Activated B cell treated with CpG ODN at 0.5 μM for 24 hours (primary cell): ENCODE data around the gene DUSP7. TPM values are rescaled to one million over a fixed set of nuclear protein-coding genes. Genes with fewer than 3 reads are reported as not detected.
"Not testable (repeated sequence)": the region's sequence is repeated elsewhere in the genome, so short reads cannot be mapped to it uniquely, and the experiment has no call there.

ENCODE experiments used
- ATAC-seq: fragments of 200-7000 bp; cut with Tn5 transposase; one replicate; pipeline ENCODE4 v1.10.0; 2021; ENCODE audit warnings: low read depth, mild to moderate bottlenecking, moderate library complexity
- CTCF ChIA-PET: fragments of 350-600 bp; sonication (Branson Sonifier 250); formaldehyde crosslinking; loops from one replicate; lab custom pipeline; 2021; ENCODE audit warnings: antibody characterized with exemption; lab: Charles Lee
- POLR2A ChIA-PET: fragments of 350-600 bp; sonication (Branson Sonifier 250); formaldehyde crosslinking; loops from one replicate; lab custom pipeline; 2021; ENCODE audit warnings: antibody characterized with exemption; lab: Charles Lee
- DNase-seq: peaks from one replicate; pipeline ENCODE4 v3.0.0; 2022
- H3K27ac Mint-ChIP-seq: one replicate; pipeline ENCODE4 v1.8.0; 2020; ENCODE audit warnings: mixed read lengths
- H3K27me3 Mint-ChIP-seq: one replicate; pipeline ENCODE4 v1.8.0; 2021; ENCODE audit warnings: mixed read lengths
- H3K36me3 Mint-ChIP-seq: one replicate; pipeline ENCODE4 v1.8.0; 2021; ENCODE audit warnings: low read depth, mixed read lengths
- H3K4me1 Mint-ChIP-seq: one replicate; pipeline ENCODE4 v1.8.0; 2021; ENCODE audit warnings: mixed read lengths
- H3K4me3 Mint-ChIP-seq: one replicate; pipeline ENCODE4 v1.8.0; 2020; ENCODE audit warnings: mild to moderate bottlenecking, mixed read lengths
- H3K9me3 Mint-ChIP-seq: one replicate; pipeline ENCODE4 v1.8.0; 2020; ENCODE audit warnings: mixed read lengths
- CTCF ChIP-seq: fragments of 200-600 bp; IDR thresholded peaks from one replicate; pipeline ENCODE4 v1.8.0; 2022; ENCODE audit warnings: antibody characterized with exemption, mild to moderate bottlenecking
- intact Hi-C: fragments of 100-400 bp; cut with micrococcal nuclease; formaldehyde crosslinking; loops from one replicate; pipeline ENCODE4 v1.15.1; 2024
- total RNA-seq: library from RNA; stranded (reverse); gene quantifications from 2 replicates; pipeline ENCODE4 v1.2.3, GENCODE V29; 2022

The DUSP7 gene
- total RNA-seq, 1 donor from 2014 or later = 4.3 TPM

GRCh38 chr3:52034651-52035050, 21.7 kb downstream of the DUSP7 start:
- Mint-ChIP-seq H3K27me3 (peaks cover 2% of the 10 kb centered on the region), H3K36me3 (no peaks in the 10 kb centered on the region), H3K4me1 (peaks cover 4% of the 10 kb centered on the region), H3K9me3 (no peaks in the 10 kb centered on the region), H3K4me3 (no peak overlapping the region), H3K27ac (no peak overlapping the region)
- intact Hi-C loops = no loop called here
- TF ChIP-seq CTCF = no peak
- ChIA-PET CTCF (no interaction called here), POLR2A (no interaction called here)
- ATAC-seq (no peak), DNase-seq (no peak)

DNA sequence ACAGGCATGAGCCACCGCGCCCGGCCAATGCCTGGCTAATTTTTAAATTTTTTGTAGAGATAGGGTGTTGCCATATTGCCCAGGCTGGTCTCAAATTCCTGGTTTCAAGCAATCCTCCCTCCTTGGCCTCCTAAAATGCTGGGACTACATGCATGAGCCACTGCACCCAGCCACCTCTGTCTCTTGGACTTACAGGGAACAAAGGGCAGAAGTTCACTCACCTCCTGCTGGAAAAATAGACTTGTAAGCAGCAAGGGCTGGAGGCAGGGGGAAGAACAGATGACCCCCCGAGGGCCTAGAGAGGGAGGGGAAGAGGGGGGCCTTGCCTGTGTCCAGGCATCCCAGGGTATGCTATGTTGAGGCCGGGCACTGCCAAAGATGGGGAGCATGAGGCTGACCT, 22.2 kb downstream of the DUSP7 start:
- H3K9me3 Mint-ChIP-seq = no peaks in the 10 kb centered on the region
- no peak for TF ChIP-seq CTCF
- no peaks in the 10 kb centered on the region for H3K27me3 Mint-ChIP-seq
- CTCF ChIA-PET = no interaction called here
- POLR2A ChIA-PET = no interaction called here
- DNase-seq (no peak), ATAC-seq (no peak)
- H3K36me3 Mint-ChIP-seq = no peaks in the 10 kb centered on the region
- no peak overlapping the region for H3K27ac Mint-ChIP-seq
- no peak overlapping the region for H3K4me3 Mint-ChIP-seq
- intact Hi-C loops = no loop called here
- peaks cover 4% of the 10 kb centered on the region for H3K4me1 Mint-ChIP-seq

- H3K27me3 Mint-ChIP-seq, CTCF ChIA-PET, H3K27ac Mint-ChIP-seq, intact Hi-C loops, DNase-seq, H3K9me3 Mint-ChIP-seq, ATAC-seq, H3K4me3 Mint-ChIP-seq, H3K4me1 Mint-ChIP-seq, H3K36me3 Mint-ChIP-seq: not testable (repeated sequence)
- POLR2A ChIA-PET = interaction anchor here (0.5 to 0.6 kb wide), 3 partner anchors 107 to 399 kb away, joined by 4 to 8 read pairs (median 6); no protein-coding TSS in a partner anchor
These were observed 22.6 kb downstream of the DUSP7 start for GRCh38 chr3:52033748-52034147.

DNA sequence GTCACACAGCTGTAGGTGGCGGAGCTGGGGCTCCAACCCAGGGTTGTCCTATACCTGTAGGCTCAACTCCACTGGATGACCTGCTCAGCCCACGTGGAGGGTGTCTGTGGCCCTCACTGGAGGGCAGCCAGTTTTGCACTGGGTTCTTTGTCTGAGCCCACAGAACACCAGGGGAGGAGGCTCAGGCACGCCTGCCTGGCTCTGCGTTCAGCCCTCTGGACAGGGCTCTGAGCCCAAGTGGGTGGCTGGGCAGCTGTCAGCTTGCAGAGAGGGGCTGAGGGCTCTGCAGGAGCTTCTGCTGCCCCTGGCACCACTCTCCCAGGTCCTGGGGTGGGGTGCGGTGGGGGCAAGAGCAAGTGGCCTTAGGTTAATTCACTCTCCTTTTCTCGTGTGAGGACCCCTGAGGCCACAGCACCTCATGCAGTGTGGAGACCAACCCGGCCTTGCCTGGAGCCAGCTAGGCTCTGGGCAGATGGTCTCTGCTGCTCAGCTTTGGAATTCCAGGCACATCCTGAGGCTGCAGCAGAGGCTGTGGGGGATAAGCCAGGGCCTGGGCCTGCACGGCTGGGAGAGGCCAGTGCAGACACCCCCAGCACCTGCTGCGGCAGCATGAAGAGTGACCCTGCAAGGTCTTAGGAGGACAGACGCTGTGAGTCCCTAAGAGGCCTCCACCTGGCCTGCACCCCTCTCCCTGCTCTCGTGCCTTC, 23.5 kb downstream of the DUSP7 start:
- intact Hi-C loops = no loop called here
- ATAC-seq = no peak
- no peak for TF ChIP-seq CTCF
- DNase-seq = no peak
- Mint-ChIP-seq H3K27me3 (no peaks in the 10 kb centered on the region), H3K4me3 (no peak overlapping the region), H3K9me3 (no peaks in the 10 kb centered on the region), H3K4me1 (peaks cover 4% of the 10 kb centered on the region), H3K36me3 (no peaks in the 10 kb centered on the region), H3K27ac (no peak overlapping the region)
- POLR2A ChIA-PET = no interaction called here
- CTCF ChIA-PET = no interaction called here

DNA sequence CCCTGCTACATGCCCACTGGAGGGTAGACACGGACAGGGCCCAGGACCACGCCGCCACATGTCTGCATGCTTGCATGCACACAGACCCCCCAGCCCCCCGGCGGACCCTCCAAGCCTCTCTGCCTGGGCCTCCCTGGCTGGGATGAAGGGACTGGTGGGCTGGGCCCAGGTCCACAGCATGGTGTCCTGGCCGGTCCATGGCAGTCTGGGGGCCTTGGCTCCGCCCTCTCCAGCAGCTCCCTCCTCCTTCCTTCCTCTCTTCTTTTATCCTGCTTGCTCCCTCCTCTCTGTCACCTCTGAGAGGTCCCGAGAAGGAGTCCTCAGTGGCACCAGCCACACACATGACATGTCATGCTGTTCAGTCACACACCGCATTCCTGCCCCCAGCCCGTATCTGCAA, 24.5 kb downstream of the DUSP7 start:
- Mint-ChIP-seq H3K36me3 (no peaks in the 10 kb centered on the region), H3K4me3 (no peak overlapping the region), H3K27ac (no peak overlapping the region), H3K27me3 (no peaks in the 10 kb centered on the region), H3K9me3 (no peaks in the 10 kb centered on the region), H3K4me1 (peaks cover 4% of the 10 kb centered on the region)
- DNase-seq = no peak
- POLR2A ChIA-PET = interaction anchor here (0.6 to 1.0 kb wide), 2 partner anchors 54 to 341 kb away, joined by 4 to 5 read pairs; no protein-coding TSS in a partner anchor
- no peak for ATAC-seq
- no peak for TF ChIP-seq CTCF
- intact Hi-C loops = no loop called here
- CTCF ChIA-PET = no interaction called here
